ENCODE data around the gene CCDC30.

CCDC30 gene

DNA sequence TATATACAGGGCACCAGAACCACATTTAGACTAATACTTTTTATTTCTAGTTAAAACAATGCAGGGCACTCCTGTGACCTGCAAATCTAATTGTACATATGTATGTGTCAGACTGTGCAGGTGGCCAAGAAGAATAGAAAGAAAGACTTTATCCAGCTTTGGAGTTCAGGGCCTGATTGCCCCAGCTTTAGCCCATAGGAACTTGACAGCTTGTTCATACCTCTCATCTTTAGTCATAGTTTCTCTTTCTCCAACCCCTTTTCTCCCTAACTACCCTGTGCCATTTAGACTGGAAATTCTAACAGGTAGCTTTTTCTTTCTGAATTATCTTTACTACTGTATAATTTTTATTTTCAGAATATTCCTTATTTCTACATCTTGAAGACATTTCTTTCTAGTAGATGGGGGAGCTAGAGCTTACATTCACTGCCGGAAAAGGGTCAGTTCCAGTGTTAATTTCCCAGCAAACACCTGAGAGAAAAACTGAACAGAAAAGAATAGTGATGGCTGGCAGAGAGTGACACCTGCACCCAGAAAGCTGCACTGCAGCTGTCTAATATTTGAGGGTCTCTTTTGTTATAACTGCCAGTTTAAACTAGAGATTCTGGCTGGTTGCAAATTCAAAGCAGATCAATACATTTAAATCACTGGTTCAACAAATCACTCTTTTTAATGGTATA, 227.5 kb downstream of the CCDC30 start:
- no peak for DNase-seq (ENCODE audit: low read depth in 2 of 2)

DNA sequence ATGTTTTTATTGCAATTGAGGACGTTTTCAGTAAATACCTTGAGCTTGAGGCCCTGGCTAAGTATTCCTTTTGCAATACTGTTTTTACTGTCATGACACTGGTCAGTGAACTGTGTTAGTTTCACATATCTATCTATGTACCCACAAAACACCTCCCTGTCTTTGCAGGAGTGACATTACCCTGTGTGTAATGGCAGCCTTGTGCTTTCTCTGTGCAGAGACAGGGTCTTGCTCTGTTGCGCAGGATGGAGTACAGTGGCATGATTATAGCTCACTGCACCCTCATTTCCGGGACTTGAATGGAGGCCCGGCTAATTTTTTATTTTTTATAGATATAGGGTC, 228.0 kb downstream of the CCDC30 start:
- DNase-seq (ENCODE audit: low read depth in 2 of 2): no peak

GRCh38 chr1:42692461-42692860, 229.4 kb downstream of the CCDC30 start:
- no peak for DNase-seq (ENCODE audit: low read depth in 2 of 2)

- no peak for DNase-seq (ENCODE audit: low read depth in 2 of 2)
These were observed 229.8 kb downstream of the CCDC30 start for GRCh38 chr1:42692911-42693310.

- no peak for DNase-seq (ENCODE audit: low read depth in 2 of 2)
These were observed 235.2 kb downstream of the CCDC30 start for GRCh38 chr1:42698081-42698813.

GRCh38 chr1:42700006-42700405, 236.9 kb downstream of the CCDC30 start:
- DNase-seq (ENCODE audit: low read depth in 2 of 2): no peak

- no peak for DNase-seq (ENCODE audit: low read depth in 2 of 2)
These were observed 240.9 kb downstream of the CCDC30 start for GRCh38 chr1:42703888-42704464.
